ENCODE results near the gene SKAP2.

SKAP2 gene

GRCh38 chr7:26696161-26696560 lies 168.2 kb downstream of the SKAP2 start:
- DNase-seq (ENCODE audit: low read depth, low spot score): no peak

- DNase-seq (ENCODE audit: low read depth, low spot score): no peak
These were observed 169.7 kb downstream of the SKAP2 start for GRCh38 chr7:26694713-26695112.

- no peak for DNase-seq (ENCODE audit: low read depth, low spot score)
These were observed 170.2 kb downstream of the SKAP2 start for GRCh38 chr7:26694141-26694540.

- no peak for DNase-seq (ENCODE audit: low read depth, low spot score)
These were observed 172.5 kb downstream of the SKAP2 start for GRCh38 chr7:26691886-26692285.

GRCh38 chr7:26691406-26691805 lies 173.0 kb downstream of the SKAP2 start:
- DNase-seq (ENCODE audit: low read depth, low spot score): no peak

- DNase-seq (ENCODE audit: low read depth, low spot score): no peak
These were observed 174.1 kb downstream of the SKAP2 start for GRCh38 chr7:26690135-26690805.

- no peak for DNase-seq (ENCODE audit: low read depth, low spot score)
These were observed 175.4 kb downstream of the SKAP2 start for GRCh38 chr7:26688936-26689506.

GRCh38 chr7:26688388-26688787 lies 176.0 kb downstream of the SKAP2 start:
- DNase-seq (ENCODE audit: low read depth, low spot score): no peak

- DNase-seq (ENCODE audit: low read depth, low spot score): no peak
These were observed 177.4 kb downstream of the SKAP2 start for GRCh38 chr7:26687032-26687431.

- no peak for DNase-seq (ENCODE audit: low read depth, low spot score)
These were observed 177.9 kb downstream of the SKAP2 start for GRCh38 chr7:26686448-26686981.

GRCh38 chr7:26685606-26686005 lies 178.8 kb downstream of the SKAP2 start:
- no peak for DNase-seq (ENCODE audit: low read depth, low spot score)

GRCh38 chr7:26684447-26684846 lies 179.9 kb downstream of the SKAP2 start:
- no peak for DNase-seq (ENCODE audit: low read depth, low spot score)

- no peak for DNase-seq (ENCODE audit: low read depth, low spot score)
These were observed 181.1 kb downstream of the SKAP2 start for GRCh38 chr7:26683277-26683676.

GRCh38 chr7:26681819-26682418 lies 182.5 kb downstream of the SKAP2 start:
- no peak for DNase-seq (ENCODE audit: low read depth, low spot score)

GRCh38 chr7:26680587-26680986 lies 183.8 kb downstream of the SKAP2 start:
- no peak for DNase-seq (ENCODE audit: low read depth, low spot score)

- DNase-seq (ENCODE audit: low read depth, low spot score): no peak
These were observed 189.1 kb downstream of the SKAP2 start for GRCh38 chr7:26675143-26675887.

GRCh38 chr7:26673858-26674257 lies 190.5 kb downstream of the SKAP2 start:
- DNase-seq (ENCODE audit: low read depth, low spot score): no peak

- DNase-seq (ENCODE audit: low read depth, low spot score): no peak
These were observed 191.1 kb downstream of the SKAP2 start for GRCh38 chr7:26673271-26673670.

GRCh38 chr7:26670841-26671240 lies 193.5 kb downstream of the SKAP2 start:
- DNase-seq (ENCODE audit: low read depth, low spot score): no peak

- no peak for DNase-seq (ENCODE audit: low read depth, low spot score)
These were observed 194.1 kb downstream of the SKAP2 start for GRCh38 chr7:26670290-26670689.

GRCh38 chr7:26668821-26669220 lies 195.6 kb downstream of the SKAP2 start:
- no peak for DNase-seq (ENCODE audit: low read depth, low spot score)

- peak; percentile 92 for DNase-seq (ENCODE audit: low read depth, low spot score)
These were observed 196.8 kb downstream of the SKAP2 start for GRCh38 chr7:26667514-26668133.

All from iPS DF 19.7 (cell line).